ENCODE data around the gene RCOR2.

Gene RCOR2

DNA sequence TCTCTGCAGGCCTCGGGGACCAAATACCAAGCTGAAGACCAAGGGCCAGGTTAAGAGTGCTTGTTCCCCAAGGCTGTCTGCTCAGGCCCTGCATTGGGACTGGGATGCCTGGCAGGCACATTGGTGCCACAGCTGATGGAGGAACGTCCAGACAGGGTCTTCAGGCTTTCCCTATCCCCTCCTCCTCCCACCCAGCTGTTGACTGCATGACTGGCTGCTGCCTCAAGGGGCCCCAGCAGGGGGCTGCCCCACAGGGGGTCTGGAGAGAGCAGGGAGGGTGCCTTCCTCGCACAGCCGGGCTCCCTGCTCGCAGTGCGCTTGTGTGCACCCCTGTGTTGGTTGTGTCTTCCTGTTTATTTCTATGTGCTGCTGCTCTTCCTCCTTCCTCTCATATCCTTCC, 9.9 kb downstream of the RCOR2 start:
- no peak for DNase-seq

DNA sequence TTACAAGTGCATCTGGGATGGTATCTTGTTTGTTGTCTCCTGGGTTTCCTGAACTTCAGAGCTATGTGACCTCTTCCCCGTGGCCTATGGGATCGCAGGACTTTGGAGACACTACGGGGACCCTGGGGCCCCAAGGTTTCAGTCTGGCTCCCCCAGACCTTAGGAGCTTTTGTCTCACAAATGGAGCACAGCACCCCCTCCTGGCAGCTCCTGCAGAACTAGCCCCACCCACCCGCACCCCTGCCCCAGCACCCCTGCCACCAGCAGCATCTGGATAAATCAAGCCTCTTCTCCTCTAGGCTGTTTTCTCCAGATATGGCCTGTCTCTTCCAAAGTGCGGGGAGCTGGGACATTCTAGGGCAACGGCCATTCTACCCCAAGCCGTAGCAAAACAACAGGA, 10.4 kb downstream of the RCOR2 start:
- DNase-seq = peak; percentile 63

DNA sequence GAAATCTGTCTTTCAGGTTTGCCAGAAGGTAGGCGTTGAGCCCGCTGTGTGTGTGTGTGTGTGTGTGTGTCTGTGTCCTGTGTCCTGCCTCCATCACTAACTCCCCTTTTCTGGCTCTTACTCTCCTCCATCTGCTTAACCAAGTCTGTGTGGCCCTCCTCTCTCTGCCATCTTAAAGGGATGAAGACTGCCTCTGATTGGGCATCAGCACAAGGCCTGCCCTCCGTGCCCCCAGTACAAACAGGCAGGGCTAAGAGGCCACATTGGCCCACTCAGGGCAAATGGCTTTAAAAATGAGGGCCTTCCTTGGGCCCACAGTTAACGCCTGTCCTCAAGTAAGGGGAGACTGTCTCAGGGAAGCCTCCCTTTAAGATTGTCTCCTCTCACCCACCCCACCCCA, 10.9 kb downstream of the RCOR2 start:
- no peak for DNase-seq

DNA sequence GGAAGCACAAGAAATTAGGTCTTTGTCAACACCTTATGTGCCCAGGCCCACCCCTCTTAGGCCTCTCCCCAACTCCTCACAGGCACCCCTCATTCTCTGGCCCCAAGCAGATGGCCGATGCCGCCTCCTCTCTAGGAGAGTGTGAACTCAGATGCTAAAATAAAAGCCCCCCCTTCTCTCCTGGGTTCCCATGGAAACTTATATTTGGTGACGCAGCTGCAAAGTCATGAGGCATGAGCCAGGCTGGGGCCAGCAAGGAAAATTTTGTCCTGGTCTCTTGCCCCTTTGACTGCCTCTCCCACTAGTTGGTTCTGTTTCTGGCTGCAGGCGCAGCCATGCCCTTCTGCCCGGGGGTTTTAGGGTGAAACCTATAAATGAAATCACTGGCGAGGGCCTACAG, 11.8 kb downstream of the RCOR2 start:
- no peak for DNase-seq

DNA sequence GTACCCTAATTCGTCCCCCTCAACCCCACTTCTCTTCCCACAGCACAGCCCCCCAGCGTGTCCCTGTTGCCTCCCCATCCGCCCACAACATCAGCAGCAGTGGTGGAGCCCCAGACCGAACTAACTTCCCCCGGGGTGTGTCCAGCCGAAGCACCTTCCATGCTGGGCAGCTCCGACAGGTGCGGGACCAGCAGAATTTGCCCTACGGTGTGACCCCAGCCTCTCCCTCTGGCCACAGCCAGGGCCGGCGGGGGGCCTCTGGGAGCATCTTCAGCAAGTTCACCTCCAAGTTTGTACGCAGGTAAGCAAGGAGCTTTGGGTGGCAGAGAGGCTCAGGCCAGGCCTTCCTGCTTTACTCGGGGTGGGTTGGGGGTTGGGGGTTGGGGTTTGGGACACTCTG, 12.2 kb downstream of the RCOR2 start:
- no peak for DNase-seq

DNA sequence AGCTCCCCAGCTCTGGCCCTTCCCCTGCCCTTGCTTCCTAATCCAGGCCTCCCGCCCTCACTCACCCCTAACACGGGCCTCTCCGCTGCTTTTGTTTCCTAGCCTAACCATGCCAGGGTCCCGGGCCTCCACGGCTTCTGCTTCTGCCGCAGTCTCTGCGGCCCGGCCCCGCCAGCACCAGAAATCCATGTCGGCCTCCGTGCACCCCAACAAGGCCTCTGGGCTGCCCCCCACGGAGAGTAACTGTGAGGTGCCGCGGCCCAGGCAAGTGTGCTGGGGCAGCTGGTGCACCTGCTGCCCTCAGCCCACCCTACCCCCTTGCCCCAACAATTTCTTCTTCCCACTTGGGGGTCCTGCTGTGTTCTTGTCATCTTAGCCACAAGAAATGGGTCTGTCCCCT, 13.1 kb downstream of the RCOR2 start:
- DNase-seq = no peak

DNA sequence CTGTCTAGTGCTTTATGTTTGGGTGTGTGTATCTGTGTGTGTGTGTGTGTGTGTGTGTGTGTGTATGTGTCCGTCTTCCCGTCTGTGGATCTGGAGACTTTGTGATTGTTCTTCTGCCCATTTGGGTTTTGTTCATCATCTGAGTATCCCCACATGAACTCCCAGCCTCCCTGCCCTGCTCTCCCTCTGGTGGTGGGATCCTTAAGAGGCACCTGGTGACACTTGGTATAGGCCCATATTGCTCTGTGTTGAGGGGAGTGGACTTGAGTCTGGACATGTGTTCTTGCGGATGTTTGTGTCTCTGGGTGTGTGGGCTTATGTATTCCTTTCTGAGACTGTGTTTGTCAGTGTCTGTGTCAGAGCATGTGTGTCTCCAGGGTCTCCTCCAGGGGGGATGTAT, 15.3 kb downstream of the RCOR2 start:
- DNase-seq = no peak

DNA sequence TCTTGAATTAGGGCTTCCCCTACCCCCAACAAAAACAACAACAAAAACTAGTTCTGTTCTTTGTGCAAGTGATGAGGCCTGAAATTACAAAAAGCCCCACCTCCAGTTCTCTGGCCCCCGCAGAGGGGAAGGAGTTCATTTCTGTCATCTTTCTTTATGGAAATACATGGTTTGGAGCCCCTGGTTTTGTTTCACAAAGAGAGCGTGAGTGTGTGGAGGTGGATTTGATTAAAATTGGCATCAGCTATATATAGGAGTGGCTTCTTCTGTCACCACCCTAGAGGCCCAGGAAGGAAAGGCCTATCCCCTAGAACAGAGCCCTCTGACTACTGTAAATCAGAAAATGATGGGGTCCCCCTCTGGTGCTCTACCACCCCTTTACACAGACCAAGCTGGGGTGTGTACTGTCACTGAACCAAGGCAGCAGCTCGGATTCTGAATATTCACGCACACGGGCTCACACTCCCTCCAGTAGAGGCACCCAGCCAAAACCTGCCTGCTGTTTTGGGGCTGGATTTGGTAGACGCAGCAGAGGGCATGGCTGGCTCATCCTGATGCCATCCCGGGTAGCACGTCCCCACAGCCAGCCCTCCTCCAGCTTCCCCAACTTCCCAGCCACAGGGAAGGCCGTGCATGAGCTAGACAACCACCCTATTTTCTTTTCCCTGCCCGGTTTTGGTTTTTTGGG, 19.4 kb downstream of the RCOR2 start:
- DNase-seq = no peak

DNA sequence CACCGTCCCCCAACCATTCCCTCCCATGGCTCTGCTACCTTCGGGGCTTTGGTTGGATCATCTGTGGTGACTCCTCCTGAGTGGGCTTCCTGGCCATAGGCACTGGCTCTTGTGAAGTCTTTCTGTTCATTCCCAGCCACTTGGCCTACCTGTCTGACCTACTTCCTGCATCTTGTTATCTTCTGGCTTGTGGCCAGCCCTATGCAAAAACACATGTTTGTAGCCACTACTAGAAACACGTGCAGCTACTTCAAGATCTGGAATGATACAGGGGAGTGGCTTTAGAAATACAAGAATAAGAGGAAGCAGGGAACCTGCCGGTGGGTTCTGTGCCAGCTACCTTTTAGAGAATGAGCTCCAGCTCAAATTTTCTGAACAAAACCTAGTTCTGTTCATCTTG, 20.9 kb downstream of the RCOR2 start:
- DNase-seq = no peak

DNA sequence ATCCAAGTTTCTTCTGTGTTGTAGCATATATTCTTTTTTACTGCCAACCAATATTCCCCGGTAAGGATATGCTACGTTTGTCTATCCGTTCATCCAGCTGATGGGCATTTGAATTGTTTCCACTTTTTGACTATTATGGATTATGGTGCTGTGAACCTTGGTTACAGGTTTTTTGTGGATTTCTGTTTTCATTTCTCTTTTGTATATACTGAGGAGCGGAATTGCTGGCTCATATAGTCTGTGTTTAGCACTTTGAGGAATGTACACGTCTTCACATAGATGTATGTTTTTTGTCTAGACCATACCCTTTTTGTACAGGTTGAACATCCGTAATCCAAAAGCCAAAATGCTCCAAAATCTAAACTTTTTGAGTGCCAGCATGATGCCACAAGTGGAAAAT, 23.6 kb downstream of the RCOR2 start:
- DNase-seq = no peak

DNA sequence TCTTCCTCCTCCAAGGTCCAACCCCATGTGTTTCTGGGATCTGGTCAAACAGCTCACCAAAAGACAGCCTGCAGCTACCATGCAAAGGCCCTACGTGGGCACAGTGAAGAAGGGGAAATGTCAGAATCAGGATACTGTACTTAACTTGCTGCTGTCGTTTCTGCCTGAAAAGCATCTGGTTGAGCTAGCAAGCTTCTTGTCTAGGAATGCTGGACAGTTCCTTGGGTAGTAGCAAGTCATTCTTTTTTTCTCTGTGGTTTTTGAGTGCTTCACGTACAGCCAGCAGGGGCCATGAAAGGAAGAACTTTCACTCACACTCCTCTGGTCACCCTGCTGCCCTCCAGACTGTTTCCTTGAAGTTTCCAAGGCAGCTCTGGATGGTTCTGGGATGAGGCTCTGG, 24.7 kb downstream of the RCOR2 start:
- DNase-seq = no peak

DNA sequence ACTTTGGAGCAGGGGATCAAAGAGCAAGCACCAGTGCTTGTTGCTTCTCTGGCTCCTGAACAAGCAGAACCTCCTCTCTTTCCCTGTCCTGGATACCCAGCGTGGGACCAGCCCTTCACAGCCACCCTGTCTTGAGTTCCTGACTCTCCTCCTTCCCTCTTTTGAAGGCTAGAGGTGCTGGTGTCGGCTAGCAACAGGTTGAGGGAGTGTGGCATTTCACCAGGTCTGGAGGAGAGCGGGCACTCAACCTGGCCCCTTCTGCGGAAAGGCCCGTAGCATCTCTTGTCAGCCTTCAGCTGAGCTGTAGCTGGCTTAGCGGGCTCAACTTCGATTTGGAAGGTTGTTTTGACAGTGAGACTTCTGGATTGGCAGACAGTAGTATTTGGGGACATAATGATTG, 26.6 kb downstream of the RCOR2 start:
- no peak for DNase-seq

DNA sequence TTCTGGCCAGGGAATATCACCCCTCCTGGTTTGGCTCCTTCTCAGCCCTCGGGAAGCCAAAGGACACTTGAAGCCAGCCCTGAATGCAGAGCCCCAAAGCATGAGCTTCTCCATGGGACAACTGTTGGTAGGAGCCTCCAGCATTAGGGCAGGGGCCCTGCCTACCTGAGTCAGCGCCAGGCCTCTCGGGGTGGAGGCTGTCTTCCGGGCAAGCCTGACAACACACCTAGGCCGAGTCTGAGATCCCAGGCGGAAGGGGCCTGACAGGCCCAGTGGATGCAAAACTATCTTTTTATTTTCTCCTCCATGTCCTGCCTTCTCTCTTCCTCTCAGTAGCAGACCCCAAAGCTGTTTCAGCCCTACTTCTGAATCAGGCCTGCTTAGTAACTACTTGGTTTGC, 27.6 kb downstream of the RCOR2 start:
- no peak for DNase-seq

DNA sequence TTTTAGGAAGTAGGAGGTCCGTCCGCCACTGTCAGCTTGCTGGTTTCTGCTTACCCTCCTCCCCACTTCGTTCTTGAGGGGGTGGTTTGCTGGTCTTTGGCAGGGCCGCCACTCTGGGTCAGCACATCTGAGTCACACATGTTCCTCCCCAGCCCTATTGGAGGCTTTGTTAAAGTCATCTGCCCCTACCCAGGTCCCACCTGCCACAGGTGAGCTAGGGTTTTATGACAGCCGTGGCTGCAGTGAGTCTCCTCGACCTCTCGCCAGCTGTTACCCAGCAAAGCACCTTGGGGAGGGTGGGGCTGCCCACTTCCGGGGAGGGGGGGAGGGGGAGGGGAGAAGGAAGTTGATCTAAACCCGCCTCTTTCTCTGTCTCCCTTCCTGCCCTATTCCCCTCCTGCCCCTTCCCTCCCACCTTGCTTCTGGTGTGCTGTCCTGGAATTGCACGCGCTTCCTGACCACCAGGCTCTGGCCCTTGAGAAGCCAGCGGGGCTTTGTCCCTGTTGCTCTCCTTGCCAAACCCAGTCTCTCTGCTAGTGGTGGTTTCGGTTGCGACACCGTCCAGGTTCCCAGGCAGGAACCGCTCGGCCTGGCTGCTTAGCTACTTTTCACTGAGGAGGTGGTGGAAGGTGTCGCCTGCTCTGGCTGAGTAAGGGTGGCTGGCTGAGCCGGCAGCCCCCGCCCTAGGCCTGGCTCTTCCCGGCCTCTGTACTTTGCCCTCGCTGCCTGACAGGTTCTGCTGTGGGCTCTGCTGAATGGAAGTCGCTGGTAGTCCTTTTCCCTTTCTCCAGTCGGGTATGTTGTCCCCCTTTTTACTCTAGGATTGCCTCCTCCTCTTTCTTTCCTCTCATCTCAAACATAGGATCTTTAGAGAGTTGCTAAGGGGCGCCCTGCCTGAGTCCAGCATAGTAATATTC, 28.5 kb downstream of the RCOR2 start:
- peak; percentile 50 for DNase-seq

DNA sequence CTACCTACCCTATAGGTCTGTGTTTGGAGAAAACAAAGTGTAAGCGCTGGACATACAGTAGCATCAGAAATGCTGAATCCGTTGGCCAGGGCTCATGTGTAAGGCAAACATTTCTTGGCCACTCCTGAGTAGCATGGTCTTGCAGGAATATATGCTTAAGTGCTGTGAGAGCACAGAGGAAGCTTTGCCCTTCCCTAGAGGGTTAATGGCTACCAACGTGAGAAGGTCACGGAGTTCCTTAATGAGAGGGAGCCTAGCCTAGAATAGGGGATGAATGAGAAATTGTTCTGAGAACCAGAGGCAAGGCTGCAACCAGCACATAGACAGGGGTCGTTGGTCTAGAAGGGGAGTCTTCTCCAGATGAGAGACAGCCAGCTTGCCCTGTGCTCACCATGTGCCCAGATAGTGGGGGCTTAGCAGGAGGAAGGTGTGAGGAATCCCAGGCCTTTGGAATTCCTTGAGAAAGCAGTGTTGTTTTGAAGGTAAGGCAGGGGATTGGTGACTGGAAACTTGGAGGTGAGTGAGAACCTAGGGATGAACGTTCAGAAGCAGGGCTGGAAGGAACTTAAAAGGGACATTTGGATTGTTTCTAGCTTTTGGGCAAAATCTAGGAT, 29.5 kb downstream of the RCOR2 start:
- DNase-seq = no peak

DNA sequence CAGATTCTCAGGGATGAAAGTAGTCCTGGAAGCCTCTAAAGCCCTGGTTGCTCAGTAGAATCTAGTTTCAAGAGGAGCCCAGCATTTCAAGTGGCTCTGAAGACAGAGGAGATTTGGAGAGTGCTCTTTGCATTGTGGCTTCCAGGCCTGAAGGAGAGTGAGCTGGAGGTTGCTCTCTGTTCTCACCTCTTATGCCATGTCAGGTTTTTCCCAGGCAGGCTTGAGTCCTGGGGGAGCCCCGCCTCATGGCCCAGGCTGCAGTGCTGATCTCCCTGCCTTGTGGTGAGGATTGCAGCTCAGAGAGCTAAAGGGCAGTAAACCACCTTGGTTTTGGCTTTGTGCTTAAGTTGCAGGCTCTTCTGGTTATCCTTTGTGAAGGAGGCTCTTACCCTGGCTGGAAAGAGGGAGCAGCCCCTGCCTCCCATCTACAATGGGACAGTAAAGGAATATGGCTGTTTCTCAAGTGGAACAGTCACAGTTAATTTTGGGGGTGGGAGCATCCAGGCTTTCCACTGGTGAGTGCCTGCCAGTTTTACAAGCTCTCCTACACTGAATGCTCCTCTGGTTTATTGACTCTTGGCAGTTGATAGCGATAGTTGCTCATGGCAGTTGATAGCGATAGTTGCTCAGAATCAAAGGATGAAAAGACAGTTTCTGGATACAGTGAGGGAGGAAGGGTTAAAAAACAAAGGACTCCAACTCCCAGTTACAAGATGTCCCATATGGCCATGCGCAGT, 32.6 kb downstream of the RCOR2 start:
- DNase-seq = no peak

DNA sequence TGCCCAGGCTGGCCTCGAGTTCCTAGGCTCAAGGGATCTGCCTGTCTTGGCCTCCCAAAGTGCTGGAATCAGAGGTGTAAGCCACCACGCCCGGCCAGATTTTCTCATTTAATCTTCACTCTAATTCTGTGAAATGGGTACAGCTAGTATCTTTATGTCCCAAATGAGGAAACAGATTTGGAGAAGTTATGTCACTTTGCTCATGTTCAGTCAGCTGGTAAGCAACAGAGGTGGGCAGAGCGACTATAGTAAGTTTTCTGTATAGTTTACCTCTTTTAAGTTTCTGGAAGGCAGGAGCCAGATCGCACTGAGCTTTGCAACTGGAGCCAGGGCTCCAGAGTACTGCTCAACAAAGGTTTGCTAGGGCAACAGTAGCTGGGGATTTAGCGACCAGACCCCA, 33.2 kb downstream of the RCOR2 start:
- DNase-seq = no peak

DNA sequence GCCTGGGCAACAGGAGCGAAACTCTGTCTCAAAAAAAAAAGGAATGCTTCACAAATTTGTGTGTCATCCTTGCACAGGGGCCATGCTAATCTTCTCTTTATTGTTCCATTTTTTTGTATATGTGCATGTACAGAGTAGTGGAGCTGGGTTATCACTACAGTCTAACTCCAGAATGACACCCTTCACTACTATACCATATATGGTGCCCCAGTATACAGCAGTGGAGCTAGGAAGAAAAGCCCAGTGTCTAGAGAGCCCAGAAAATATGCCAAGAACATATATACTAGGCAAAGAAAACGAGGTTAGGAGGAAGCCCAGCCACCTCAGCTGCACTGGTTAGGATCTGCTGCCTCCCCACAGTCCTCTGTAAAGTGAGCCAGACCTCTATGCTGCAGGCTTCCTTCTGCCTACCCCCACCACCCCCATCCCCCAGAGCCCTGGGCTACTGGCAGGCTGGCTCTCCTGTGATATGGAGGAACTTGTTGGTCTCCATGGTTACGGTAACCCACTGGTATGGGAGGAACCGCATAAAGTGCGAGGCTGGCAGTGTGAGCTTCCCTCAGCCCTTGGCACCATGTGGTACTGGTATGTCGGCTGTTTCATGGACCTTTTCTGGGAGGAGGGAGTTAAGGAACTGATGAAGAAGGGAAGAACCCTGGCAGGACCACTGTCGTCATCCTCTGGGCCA, 34.3 kb downstream of the RCOR2 start:
- DNase-seq = no peak

DNA sequence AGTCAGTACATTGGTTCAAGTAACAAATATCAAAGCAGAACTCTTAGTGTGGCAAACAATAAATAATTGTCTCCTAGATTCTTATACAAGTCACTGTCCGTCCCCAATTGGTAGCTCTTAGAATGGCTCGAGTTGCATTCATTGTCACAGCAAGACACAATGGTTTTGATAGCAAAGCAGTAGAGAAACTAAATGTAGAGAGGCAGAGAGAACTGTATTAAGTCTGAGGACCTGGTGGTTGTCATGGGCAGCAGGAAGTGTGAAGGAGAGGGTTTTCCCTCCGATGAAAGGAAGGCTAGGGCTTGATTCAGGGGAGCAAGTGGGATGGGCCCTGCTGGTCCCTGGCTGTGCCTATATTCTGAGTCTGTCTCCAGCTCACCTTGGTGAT, 36.6 kb downstream of the RCOR2 start:
- no peak for DNase-seq

DNA sequence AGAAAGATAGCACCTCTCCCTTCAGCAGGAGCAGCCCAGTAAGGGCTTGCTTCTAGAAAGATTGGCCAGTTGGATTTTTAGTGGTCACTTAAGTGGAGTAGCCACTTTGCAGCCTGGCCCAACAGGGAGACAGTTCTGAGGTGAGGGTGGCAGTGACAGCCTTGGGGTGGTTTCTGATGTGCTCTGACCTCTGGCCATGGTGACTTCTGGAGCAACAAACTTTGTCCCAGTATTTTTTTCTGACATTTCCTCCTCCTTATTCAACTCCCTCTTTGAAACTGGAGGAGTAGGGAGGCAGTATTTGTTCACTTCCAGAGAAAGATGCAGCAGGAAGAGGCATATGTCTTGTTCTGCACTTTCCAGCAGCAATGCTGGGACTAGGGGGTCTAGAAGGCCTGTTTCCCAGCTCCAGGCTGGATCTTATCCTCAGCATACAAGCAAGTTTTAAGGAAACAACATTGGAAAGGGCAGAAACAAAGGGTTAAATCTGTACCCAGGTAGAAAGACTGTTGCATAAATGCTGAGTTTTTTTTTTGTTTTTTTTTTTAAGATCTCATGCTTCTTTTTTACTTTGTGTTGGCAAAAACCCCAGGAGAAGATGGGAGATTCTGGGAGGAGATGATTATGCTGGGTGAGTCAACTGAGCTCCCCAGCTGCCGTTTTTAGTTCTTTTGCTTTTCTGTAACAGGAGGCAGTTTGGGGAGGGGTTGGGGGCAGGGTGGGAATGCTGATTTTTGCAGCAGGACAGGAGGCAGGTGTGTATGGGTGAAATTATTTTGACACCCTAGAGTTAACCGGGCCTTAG, 37.2 kb downstream of the RCOR2 start:
- no peak for DNase-seq

DNA sequence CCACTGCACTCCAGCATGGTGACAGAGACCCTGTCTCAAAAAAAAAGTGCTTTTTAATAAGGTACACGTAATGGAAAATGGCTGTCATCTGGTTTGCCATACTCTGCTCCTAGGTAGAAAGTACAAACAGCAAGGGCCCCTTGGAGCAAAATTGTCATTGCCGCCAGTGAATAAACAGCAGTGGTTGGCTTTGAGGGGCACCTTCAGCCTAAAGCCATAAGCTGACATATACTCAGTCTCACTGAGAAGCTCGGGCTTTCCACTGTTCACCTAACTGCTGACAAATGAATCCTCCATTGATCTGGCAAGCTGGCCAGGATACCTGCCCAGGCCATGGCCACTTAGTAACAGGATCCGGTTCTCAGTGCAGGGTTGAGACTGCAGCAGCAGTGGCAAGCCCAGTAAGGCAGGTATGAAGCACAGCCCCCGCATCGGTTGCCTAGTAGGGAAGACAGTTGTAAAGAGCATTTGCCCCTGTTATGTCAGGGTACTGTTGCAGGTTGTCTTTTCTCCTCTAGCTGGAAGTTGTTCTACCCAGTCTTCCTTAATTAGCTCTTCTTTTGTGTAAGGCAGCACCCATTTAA, 39.2 kb downstream of the RCOR2 start:
- DNase-seq = no peak

DNA sequence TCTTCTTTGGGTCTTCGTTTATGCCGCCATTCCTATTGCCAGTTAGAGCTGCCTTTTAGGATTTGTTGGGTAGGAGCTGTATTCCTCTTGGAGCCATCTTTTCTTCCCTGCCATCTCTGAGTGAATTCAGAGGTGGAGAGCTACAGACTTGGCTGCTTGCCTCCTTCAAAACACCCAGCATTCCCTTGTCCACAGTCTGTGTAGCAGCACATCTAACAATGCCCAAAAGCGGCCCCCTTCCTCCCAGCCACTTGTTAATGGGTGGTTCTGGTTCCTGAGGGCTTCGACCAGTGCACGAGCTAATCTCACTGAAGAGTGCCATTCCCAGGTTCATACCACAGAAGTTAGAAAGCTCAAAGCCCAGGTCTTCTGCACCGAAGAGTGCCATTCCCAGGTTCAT, 40.3 kb downstream of the RCOR2 start:
- DNase-seq = no peak
